ENCODE results near the gene UQCRH.

GRCh38 chr1:46284058-46284457, 19.4 kb upstream of the UQCRH start:
- no peak for TF ChIP-seq ZNF274 (IDR thresholded peaks at IDR 0.05; ENCODE audit: low read depth, low read length)
- TF ChIP-seq SUZ12 (IDR thresholded peaks at IDR 0.05; ENCODE audit: extremely low read depth, insufficient read depth, insufficient read length): no peak
- no peak for TF ChIP-seq YY1 (IDR thresholded peaks at IDR 0.05; ENCODE audit: insufficient read depth, insufficient read length)

Data from NT2/D1 (cell line).